ENCODE results near the gene POLR1E.

POLR1E gene

DNA sequence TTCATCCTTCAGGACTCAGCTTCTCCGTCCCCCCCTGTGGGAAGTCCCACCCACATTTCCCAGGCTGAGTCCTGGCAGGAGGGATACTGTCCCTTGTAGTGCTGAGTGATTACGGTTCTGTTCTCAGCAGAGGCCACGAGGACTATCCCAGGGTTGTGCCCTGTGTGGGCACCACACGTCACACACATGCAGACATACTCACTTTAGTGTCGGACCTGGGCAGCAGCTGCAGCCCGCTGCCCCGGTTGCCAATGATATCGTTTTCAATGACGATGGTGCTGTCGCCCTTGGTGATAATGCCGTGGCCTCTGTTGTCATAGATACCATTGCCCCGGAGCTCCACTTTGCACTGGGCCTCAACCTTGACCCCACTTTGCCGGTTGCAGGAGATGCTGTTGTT is 32.2 kb downstream of the POLR1E start:
- DNase-seq (ENCODE audit: low spot score in 2 of 2) (no peak), ATAC-seq (ENCODE audit: low read depth) (no peak)
- no peaks in the 10 kb centered on the region for H3K9me3 Mint-ChIP-seq
- peak overlapping the region; percentile 20 for H3K27ac Mint-ChIP-seq
- peaks cover 39% of the 10 kb centered on the region for H3K36me3 Mint-ChIP-seq
- H3K4me3 Mint-ChIP-seq, result no peak overlapping the region
- no peaks in the 10 kb centered on the region for H3K4me1 Mint-ChIP-seq
- no peaks in the 10 kb centered on the region for H3K27me3 Mint-ChIP-seq

DNA sequence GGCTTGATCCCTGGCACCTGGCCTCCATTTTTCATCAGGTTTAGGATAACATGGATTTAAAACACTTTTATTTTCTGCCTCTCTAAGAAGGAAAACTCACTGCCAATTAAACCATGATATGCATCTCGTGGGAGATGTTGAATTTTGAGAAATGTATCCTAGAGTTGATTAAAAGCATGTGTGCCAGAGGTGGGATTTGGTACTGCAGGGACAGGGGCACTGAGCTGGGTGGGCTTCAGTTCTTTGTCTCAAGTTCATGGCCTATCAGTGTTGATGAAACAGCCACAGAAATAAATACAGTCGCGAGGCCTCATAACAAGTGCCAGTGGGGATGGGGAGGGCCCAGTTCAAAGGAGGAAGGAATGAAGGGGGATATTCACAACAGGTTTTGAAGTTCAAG is 34.9 kb downstream of the POLR1E start:
- Mint-ChIP-seq H3K9me3 (no peaks in the 10 kb centered on the region), H3K4me1 (no peaks in the 10 kb centered on the region), H3K27ac (no peak overlapping the region), H3K4me3 (no peak overlapping the region), H3K36me3 (peaks cover 43% of the 10 kb centered on the region), H3K27me3 (no peaks in the 10 kb centered on the region)
- no peak for DNase-seq (ENCODE audit: low spot score in 2 of 2)
- ATAC-seq (ENCODE audit: low read depth), result no peak

DNA sequence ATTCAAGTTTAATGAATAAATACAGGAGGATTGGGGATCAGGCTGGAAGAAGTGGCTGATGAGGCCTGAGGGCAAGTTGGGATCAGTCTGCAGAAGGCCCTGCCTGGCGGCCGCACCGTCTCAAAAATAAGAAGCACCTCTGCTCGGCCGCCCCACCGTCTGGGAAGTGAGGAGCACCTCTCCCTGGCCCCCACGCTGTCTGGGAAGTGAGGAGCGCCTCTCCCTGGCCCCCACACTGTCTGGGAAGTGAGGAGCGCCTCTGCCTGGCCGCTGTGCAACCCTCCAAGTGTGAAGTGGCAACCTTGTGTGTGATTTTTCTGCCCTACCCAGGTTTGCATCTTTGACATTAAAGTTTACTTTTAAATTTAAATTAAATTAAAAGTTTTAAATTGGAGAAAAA is 35.4 kb downstream of the POLR1E start:
- DNase-seq (ENCODE audit: low spot score in 2 of 2) (no peak), ATAC-seq (ENCODE audit: low read depth) (no peak)
- H3K4me3 Mint-ChIP-seq, result no peak overlapping the region
- no peaks in the 10 kb centered on the region for H3K4me1 Mint-ChIP-seq
- peaks cover 41% of the 10 kb centered on the region for H3K36me3 Mint-ChIP-seq
- H3K27ac Mint-ChIP-seq, result no peak overlapping the region
- H3K9me3 Mint-ChIP-seq, result no peaks in the 10 kb centered on the region
- no peaks in the 10 kb centered on the region for H3K27me3 Mint-ChIP-seq

DNA sequence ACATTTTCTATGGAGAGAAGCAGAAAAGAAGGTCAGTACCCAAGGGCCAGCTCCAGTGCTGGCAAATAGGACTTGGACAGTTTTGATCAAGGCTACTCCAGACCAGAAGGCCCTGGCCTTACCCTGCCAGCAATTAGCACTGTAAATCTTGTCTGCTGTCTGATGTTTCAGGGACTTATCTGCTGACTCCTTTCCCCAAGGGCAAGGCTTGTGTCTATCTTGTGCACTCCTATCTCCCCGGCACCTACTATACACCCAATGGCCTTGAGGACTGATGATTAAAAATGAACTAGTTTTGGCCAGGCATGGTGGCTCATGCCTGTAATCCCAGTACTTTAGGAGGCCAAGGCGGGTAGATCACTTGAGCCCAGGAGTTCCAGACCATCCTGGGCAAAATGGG is 37.2 kb downstream of the POLR1E start:
- Mint-ChIP-seq H3K36me3 (peaks cover 45% of the 10 kb centered on the region), H3K27me3 (no peaks in the 10 kb centered on the region), H3K27ac (peak overlapping the region; percentile 15), H3K9me3 (no peaks in the 10 kb centered on the region), H3K4me1 (peaks cover 5% of the 10 kb centered on the region), H3K4me3 (no peak overlapping the region)
- no peak for ATAC-seq (ENCODE audit: low read depth)
- no peak for DNase-seq (ENCODE audit: low spot score in 2 of 2)

DNA sequence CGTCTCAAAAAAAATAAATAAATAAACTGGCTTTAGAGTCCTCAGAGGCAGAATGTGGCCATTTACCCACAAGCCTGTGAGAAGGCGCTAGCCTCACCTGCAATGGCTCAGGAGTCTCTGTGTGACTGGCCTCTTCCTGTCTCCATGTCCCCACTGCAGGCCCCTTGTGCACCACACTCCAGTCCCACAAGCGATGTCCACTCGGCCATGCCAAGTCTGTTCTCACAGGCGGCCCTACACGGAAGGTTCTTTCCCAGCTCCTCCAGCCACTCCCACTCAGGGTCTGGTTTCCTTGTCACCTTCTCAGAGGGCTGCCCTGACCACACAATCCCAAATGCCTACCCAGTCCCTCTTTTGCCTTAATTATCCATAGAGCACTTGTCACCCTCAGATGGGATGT is 38.2 kb downstream of the POLR1E start:
- Mint-ChIP-seq H3K9me3 (no peaks in the 10 kb centered on the region), H3K36me3 (peaks cover 47% of the 10 kb centered on the region), H3K4me3 (no peak overlapping the region), H3K27ac (no peak overlapping the region), H3K27me3 (no peaks in the 10 kb centered on the region), H3K4me1 (peaks cover 13% of the 10 kb centered on the region)
- ATAC-seq (ENCODE audit: low read depth) (no peak), DNase-seq (ENCODE audit: low spot score in 2 of 2) (no peak)

DNA sequence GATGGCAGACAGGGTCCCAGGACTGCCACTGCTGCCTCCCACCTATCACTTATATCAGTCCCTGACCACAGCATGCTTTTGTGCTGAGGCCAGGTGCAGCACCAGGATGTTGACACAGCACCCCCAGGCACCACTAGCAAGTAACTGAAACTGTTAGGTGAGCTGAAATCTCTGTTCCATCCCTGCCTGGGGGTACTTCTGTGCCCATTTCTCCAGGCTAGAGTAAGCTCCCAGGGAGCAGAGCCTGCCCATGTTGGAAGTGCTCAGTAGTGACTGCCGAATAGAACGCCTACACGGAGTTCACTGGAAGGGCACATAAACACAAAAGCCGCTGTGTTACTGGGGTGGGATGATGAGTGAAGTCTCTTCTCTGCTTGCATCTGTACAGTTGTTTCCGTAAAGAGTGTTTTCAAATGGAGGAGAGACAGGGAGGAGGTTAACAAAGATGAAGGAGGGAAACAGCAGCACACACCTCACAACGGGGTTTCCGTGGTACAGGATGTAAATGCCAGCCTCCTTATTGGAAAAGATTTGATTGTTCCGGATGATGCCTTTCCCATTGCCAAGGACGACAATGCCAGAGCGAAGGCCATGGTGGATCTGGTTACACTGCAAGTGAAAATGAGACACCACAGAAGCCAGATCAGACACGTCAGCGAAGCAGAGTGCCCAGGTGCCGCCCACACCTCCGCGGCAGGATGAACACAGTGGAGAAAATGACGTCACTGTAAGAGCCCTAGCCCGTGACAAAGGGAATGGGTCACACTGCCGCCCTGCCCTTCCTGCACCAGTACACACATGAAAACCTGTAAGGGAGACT is 43.1 kb downstream of the POLR1E start:
- no peaks in the 10 kb centered on the region for H3K9me3 Mint-ChIP-seq
- H3K27ac Mint-ChIP-seq, result peak overlapping the region; percentile 96
- H3K4me3 Mint-ChIP-seq, result peak overlapping the region; percentile 61
- no peaks in the 10 kb centered on the region for H3K27me3 Mint-ChIP-seq
- DNase-seq (ENCODE audit: low spot score in 2 of 2), result peak; percentile 57 to 74
- H3K36me3 Mint-ChIP-seq, result peaks cover 24% of the 10 kb centered on the region
- peak; percentile 76 for ATAC-seq (ENCODE audit: low read depth)
- H3K4me1 Mint-ChIP-seq, result peaks cover 31% of the 10 kb centered on the region

DNA sequence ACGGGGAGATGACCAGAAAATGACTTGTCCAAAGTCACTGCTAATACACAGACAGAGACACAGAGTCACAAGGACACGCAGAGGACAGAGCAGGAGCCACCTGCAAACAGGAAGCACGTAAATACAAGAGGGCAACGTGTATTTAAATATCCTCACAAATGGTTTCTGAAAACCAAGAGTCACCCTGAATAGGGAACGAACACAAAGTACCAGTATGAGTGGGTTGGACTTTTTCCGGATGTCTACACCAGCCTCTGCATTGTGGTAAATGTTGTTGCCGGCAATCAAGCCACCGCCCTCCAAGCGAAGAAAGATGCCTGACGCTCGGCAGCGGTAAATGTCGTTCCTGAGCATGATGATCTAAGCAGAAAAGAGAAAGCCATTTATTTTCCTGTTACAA is 46.0 kb downstream of the POLR1E start:
- H3K4me1 Mint-ChIP-seq, result peaks cover 31% of the 10 kb centered on the region
- H3K27me3 Mint-ChIP-seq, result no peaks in the 10 kb centered on the region
- H3K4me3 Mint-ChIP-seq, result peak overlapping the region; percentile 80
- DNase-seq (ENCODE audit: low spot score in 2 of 2), result peak; percentile 32 to 70
- peak overlapping the region; percentile 98 for H3K27ac Mint-ChIP-seq
- H3K36me3 Mint-ChIP-seq, result peaks cover 16% of the 10 kb centered on the region
- ATAC-seq (ENCODE audit: low read depth), result peak; percentile 78
- H3K9me3 Mint-ChIP-seq, result no peaks in the 10 kb centered on the region

DNA sequence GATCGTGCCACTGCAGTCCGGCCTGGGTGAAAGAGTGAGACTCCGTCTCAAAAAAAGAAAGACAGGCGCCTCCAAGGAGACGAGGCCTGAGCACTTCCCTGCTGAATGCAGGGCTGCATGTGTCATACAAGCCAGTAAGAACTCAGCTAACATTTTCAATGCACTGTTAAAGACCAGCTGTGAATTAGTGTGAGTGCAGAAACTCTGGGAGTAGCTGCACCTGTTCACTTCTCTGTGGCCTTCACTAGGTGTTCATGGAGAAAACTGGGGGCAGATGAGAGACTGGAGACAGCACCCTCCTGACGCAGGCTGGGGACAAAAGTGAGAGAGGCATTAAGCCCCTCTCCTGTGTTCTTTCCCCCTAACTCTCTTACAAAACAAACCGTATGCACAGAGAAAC is 48.7 kb downstream of the POLR1E start:
- ATAC-seq (ENCODE audit: low read depth) (no peak), DNase-seq (ENCODE audit: low spot score in 2 of 2) (no peak)
- no peaks in the 10 kb centered on the region for H3K27me3 Mint-ChIP-seq
- peaks cover 13% of the 10 kb centered on the region for H3K36me3 Mint-ChIP-seq
- H3K27ac Mint-ChIP-seq, result peak overlapping the region; percentile 98
- peaks cover 13% of the 10 kb centered on the region for H3K4me1 Mint-ChIP-seq
- no peak overlapping the region for H3K4me3 Mint-ChIP-seq
- H3K9me3 Mint-ChIP-seq, result no peaks in the 10 kb centered on the region

DNA sequence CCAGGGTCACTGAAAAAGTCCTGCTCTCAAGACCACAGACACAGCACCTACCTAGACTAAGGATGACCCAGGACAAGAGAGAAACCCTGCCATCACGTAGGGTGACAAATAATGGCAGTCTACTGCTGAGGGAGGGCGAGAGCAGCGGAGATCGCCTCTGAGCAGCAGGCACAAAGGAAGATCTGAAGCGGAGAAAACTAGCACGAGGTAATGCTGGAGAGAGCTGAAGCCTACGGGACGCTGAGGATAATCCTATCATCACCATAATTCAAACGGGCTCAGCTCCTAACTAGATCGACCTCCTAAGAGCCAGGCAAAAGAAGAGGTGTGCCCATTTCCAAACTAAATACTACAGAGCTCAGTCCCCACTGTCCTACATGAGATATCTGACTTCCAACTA is 49.2 kb downstream of the POLR1E start:
- Mint-ChIP-seq H3K4me3 (no peak overlapping the region), H3K27me3 (no peaks in the 10 kb centered on the region), H3K36me3 (peaks cover 16% of the 10 kb centered on the region), H3K4me1 (peaks cover 14% of the 10 kb centered on the region), H3K27ac (no peak overlapping the region), H3K9me3 (no peaks in the 10 kb centered on the region)
- no peak for DNase-seq (ENCODE audit: low spot score in 2 of 2)
- no peak for ATAC-seq (ENCODE audit: low read depth)

DNA sequence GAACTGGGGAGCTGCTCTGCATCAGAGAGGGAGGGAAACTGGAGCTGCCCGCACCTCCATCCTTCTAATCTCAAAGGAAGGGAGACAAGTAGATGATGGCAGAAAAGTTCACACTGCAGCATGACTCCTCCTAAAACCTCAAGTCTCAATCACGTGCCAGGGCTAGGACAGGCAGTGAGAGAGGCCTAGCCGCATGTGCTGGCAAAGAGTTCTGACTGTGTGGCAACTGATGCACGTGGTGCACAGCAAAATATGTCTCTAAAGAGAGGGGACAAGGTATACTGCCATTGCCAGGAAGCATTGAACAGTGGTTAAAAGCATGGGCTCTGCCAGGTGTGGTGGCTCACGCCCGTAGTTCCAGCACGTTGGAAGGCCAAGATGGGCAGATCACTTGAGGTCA is 52.4 kb downstream of the POLR1E start:
- Mint-ChIP-seq H3K36me3 (peaks cover 31% of the 10 kb centered on the region), H3K4me3 (no peak overlapping the region), H3K27ac (no peak overlapping the region), H3K27me3 (no peaks in the 10 kb centered on the region), H3K9me3 (no peaks in the 10 kb centered on the region), H3K4me1 (peaks cover 4% of the 10 kb centered on the region)
- ATAC-seq (ENCODE audit: low read depth), result no peak
- DNase-seq (ENCODE audit: low spot score in 2 of 2), result no peak

DNA sequence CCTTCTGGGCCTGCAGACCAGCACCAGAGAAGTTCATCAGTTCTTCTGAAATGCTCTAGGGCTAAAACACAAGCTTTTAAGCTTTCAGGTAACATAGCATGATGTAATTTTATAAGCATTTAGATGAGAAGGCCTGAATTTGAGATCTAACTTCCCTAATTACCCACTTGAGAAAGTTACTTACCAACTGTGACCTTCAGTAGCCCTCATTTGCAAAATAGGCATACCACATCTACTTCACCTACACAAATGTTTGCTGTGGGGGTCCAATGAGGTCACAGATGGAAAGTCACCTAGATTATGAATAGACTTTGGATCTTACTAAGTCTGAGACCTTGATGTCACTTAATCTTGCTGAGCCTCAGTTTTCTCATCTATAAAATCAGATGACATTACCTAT is 53.9 kb downstream of the POLR1E start:
- peak; percentile 65 for ATAC-seq (ENCODE audit: low read depth)
- Mint-ChIP-seq H3K36me3 (peaks cover 33% of the 10 kb centered on the region), H3K27ac (peak overlapping the region; percentile 84), H3K27me3 (no peaks in the 10 kb centered on the region), H3K4me3 (no peak overlapping the region), H3K4me1 (peaks cover 4% of the 10 kb centered on the region), H3K9me3 (no peaks in the 10 kb centered on the region)
- DNase-seq (ENCODE audit: low spot score in 2 of 2), result no peak

DNA sequence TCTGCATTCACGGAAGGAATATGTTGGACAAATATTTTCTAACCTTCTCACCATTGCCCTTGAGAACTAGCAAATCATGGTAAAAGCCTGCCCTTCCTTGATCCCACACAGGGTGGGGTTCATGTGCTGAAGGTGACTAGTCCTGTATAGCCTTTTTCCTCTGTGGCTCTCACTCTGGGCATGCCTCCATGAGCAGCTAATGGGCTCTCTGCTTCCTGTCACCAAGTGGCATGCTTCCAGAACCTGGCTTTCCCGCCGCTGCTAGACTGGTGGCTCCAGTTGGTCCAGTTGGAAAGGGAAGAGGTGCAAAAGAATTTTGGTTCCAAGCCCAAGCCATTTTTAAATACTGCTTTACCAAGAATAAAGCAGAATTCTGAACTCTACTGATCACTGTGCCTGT is 54.9 kb downstream of the POLR1E start:
- no peaks in the 10 kb centered on the region for H3K27me3 Mint-ChIP-seq
- DNase-seq (ENCODE audit: low spot score in 2 of 2) (no peak), ATAC-seq (ENCODE audit: low read depth) (no peak)
- no peaks in the 10 kb centered on the region for H3K9me3 Mint-ChIP-seq
- H3K4me1 Mint-ChIP-seq, result peaks cover 4% of the 10 kb centered on the region
- no peak overlapping the region for H3K4me3 Mint-ChIP-seq
- H3K27ac Mint-ChIP-seq, result no peak overlapping the region
- H3K36me3 Mint-ChIP-seq, result peaks cover 30% of the 10 kb centered on the region

DNA sequence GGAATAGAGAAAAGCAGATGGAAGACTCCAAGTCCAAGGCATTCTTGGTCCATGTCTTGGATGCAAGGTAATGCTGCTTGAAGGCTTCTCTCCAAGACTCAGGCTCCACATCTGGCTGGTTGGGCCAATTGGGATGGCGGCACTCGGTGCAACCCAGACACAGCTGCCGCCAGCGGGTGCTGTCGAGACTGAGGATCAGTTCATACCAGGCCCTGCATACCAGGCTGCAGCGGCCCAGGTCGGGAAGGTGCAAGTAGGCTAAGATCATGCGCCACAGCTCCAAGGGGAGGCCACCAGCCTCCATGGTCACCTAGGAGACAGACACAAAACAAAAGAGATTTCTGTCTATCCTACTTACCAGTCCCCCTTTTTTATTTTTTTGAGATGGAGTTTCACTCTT is 55.7 kb downstream of the POLR1E start:
- Mint-ChIP-seq H3K9me3 (no peaks in the 10 kb centered on the region), H3K4me1 (peaks cover 4% of the 10 kb centered on the region), H3K27me3 (no peaks in the 10 kb centered on the region), H3K4me3 (no peak overlapping the region), H3K36me3 (peaks cover 30% of the 10 kb centered on the region), H3K27ac (no peak overlapping the region)
- DNase-seq (ENCODE audit: low spot score in 2 of 2), result no peak
- no peak for ATAC-seq (ENCODE audit: low read depth)

DNA sequence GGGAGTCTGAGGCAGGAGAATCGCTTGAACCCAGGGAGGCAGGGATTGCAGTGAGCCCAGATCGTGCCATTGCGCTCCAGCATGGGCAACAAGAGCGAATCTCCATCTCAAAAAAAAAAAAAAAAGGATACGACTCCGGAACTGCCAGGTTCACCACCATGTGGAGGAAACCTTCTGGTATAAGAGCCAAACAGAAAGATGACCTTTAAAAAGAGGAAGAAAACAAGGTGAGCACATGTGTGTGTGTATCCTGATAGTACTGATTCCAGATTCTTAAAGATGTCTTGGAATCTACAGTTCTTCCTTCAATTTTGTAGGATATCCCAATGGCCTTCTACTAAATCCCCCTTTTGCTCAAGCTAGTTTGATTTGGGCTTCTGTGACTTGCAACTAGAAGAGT is 56.7 kb downstream of the POLR1E start:
- no peak overlapping the region for H3K4me3 Mint-ChIP-seq
- H3K9me3 Mint-ChIP-seq, result no peaks in the 10 kb centered on the region
- no peak overlapping the region for H3K27ac Mint-ChIP-seq
- H3K4me1 Mint-ChIP-seq, result peaks cover 9% of the 10 kb centered on the region
- peaks cover 29% of the 10 kb centered on the region for H3K36me3 Mint-ChIP-seq
- DNase-seq (ENCODE audit: low spot score in 2 of 2) (no peak), ATAC-seq (ENCODE audit: low read depth) (no peak)
- no peaks in the 10 kb centered on the region for H3K27me3 Mint-ChIP-seq

DNA sequence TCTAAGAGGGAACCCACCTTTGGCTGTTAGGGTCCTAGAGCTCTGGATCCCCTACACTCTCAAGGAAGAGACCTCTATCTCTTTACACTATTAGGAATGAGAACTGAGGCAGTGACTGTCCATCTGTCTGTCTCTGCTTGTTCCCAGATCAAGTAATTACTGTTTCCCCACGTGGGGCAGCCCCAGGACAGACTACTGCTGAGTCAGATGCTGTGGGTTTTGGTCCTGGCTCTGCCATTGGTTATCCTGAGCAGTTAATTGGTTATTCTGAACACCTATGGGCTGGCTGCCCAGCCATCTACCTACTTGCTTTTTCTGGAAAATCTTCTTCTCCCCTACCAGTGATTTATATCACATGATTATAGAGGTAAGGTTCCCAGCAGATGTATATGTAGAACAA is 57.1 kb downstream of the POLR1E start:
- H3K9me3 Mint-ChIP-seq, result no peaks in the 10 kb centered on the region
- H3K4me1 Mint-ChIP-seq, result peaks cover 13% of the 10 kb centered on the region
- DNase-seq (ENCODE audit: low spot score in 2 of 2) (no peak), ATAC-seq (ENCODE audit: low read depth) (no peak)
- H3K27me3 Mint-ChIP-seq, result no peaks in the 10 kb centered on the region
- H3K36me3 Mint-ChIP-seq, result peaks cover 32% of the 10 kb centered on the region
- no peak overlapping the region for H3K27ac Mint-ChIP-seq
- H3K4me3 Mint-ChIP-seq, result no peak overlapping the region
